T-cell (primary cell): ENCODE measurements around the gene KLF15. TPM values are rescaled to one million over a fixed set of nuclear protein-coding genes. Genes with fewer than 3 reads are reported as not detected.

ENCODE experiments used
- ATAC-seq, 4 experiments: fragments of 200-7000 bp in 3 of 4; fragments of 150-1000 bp in 1 of 4; cut with Tn5 transposase; replicated peaks in 1 of 4; 1 replicate in 3 of 4; 2 replicates in 1 of 4; pipeline ENCODE4 v1.10.0; 2021; ENCODE audit warnings: moderate library complexity in 3 of 4, mild to moderate bottlenecking in 2 of 4, moderate number of reproducible peaks in 1 of 4
- CTCF ChIA-PET, 2 donors: fragments of 300-600 bp; sonication (Branson Sonifier 250); formaldehyde crosslinking; loops; one replicate each; lab custom pipeline; 2022; ENCODE audit warnings: antibody characterized with exemption in 2 of 2; lab: Charles Lee
- POLR2A ChIA-PET, 2 donors: fragments of 300-600 bp; sonication (Branson Sonifier 250); formaldehyde crosslinking; loops; one replicate each; lab custom pipeline; 2022; ENCODE audit warnings: antibody characterized with exemption in 2 of 2; lab: Charles Lee
- DNase-seq, 35 experiments: peaks; one replicate each; pipeline versions ENCODE4 v3.0.0 to v3.0.0-alpha.2; 2013 to 2023
- H3K27ac ChIP-seq: one replicate; pipeline ENCODE4 v1.5.1; 2013; ENCODE audit warnings: low read length
- H3K27me3 ChIP-seq, 2 experiments: replicated peaks in 1 of 2; 1 replicate in 1 of 2; 2 replicates in 1 of 2; pipeline versions ENCODE4 v1.6.1 to v1.7.0; 2013; ENCODE audit warnings: low read length in 1 of 2, mixed read lengths in 1 of 2; ENCODE audit not compliant: control insufficient read depth in 2 of 2, insufficient read depth in 2 of 2; ENCODE audit errors: extremely low read depth in 1 of 2
- H3K36me3 ChIP-seq, 2 donors: 1 replicate in 1 of 2; 2 replicates in 1 of 2; pipeline versions ENCODE4 v1.6.1 to v1.7.0; 2013; ENCODE audit warnings: low read length in 1 of 2; ENCODE audit not compliant: control insufficient read depth in 2 of 2, insufficient read depth in 1 of 2; ENCODE audit errors: extremely low read depth in 1 of 2
- H3K4me1 ChIP-seq, 2 experiments: 1 replicate in 1 of 2; 2 replicates in 1 of 2; pipeline versions ENCODE4 v1.6.1 to v1.7.0; 2013; ENCODE audit warnings: low read length in 2 of 2, mixed read lengths in 1 of 2; ENCODE audit not compliant: insufficient read depth in 2 of 2, control insufficient read depth in 1 of 2; ENCODE audit errors: extremely low read depth in 1 of 2
- H3K4me3 ChIP-seq, 2 donors: 1 replicate in 1 of 2; 2 replicates in 1 of 2; pipeline versions ENCODE4 v1.5.1 to v1.7.0; 2013; ENCODE audit warnings: mild to moderate bottlenecking in 2 of 2, low read length in 1 of 2, moderate library complexity in 1 of 2; ENCODE audit not compliant: control insufficient read depth in 1 of 2; ENCODE audit errors: extremely low read depth in 1 of 2
- H3K9me3 ChIP-seq: 2 replicates; pipeline ENCODE4 v1.7.0; 2013
- H3K27ac Mint-ChIP-seq, 2 donors: one replicate each; pipeline ENCODE4 v1.8.0; 2020 to 2021; ENCODE audit warnings: mild to moderate bottlenecking in 2 of 2, mixed read lengths in 2 of 2
- H3K27me3 Mint-ChIP-seq, 2 donors: one replicate each; pipeline ENCODE4 v1.8.0; 2021 to 2022; ENCODE audit warnings: mixed read lengths in 2 of 2
- H3K36me3 Mint-ChIP-seq: one replicate; pipeline ENCODE4 v1.8.0; 2021; ENCODE audit warnings: mixed read lengths
- H3K4me1 Mint-ChIP-seq, 3 donors: one replicate each; pipeline ENCODE4 v1.8.0; 2020 to 2022; ENCODE audit warnings: mixed read lengths in 3 of 3, mild to moderate bottlenecking in 1 of 3
- H3K4me3 Mint-ChIP-seq, 3 donors: one replicate each; pipeline ENCODE4 v1.8.0; 2020 to 2022; ENCODE audit warnings: mild to moderate bottlenecking in 3 of 3, mixed read lengths in 3 of 3, moderate library complexity in 3 of 3
- H3K9me3 Mint-ChIP-seq, 3 donors: one replicate each; pipeline ENCODE4 v1.8.0; 2020 to 2022; ENCODE audit warnings: mixed read lengths in 3 of 3
- WGBS: methylation state at CpG from one replicate; pipeline ENCODE4 v1.1.5; 2013; ENCODE audit warnings: missing lambda C conversion rate; ENCODE audit not compliant: insufficient coverage; 5-methylcytosine and 5-hydroxymethylcytosine counted together
- total RNA-seq, 35 experiments: library from RNA in 6 of 35; stranded (reverse) in 6 of 35; fragments of 120-200 nt in 1 of 35; gene quantifications; one replicate each; pipeline versions ENCODE4 v1.2.1 to v1.2.4 and lab custom pipeline; 2013 to 2026

The KLF15 gene
- total RNA-seq, 5 donors from 2014 or later (not counting 1 experiment from before 2014, with no cell fraction given), result 0.26 to 0.75 (median 0.35) TPM

- no peaks in the 10 kb centered on the region for H3K4me1 ChIP-seq
- Mint-ChIP-seq H3K4me3 (no peak overlapping the region), H3K9me3 (no peaks in the 10 kb centered on the region), H3K27ac (no peak overlapping the region), H3K27me3 (peaks cover 11 to 17% of the 10 kb centered on the region in 2 donors), H3K36me3 (no peaks in the 10 kb centered on the region), H3K4me1 (no peaks in the 10 kb centered on the region)
- H3K36me3 ChIP-seq, result no peaks in the 10 kb centered on the region
- WGBS, result 82% methylated on average over 10 of the region's 19 CpGs
- H3K27ac ChIP-seq, result no peak overlapping the region
- POLR2A ChIA-PET, result no interaction called here
- H3K4me3 ChIP-seq, result no peak overlapping the region
- no peaks in the 10 kb centered on the region for H3K9me3 ChIP-seq
- DNase-seq (peak in 1 of 35 experiments; percentile 2), ATAC-seq (no peak)
- CTCF ChIA-PET, result no interaction called here
- H3K27me3 ChIP-seq, result peaks cover 0 to 20% of the 10 kb centered on the region in 2 experiments
Observed at GRCh38 chr3:126340943-126341754, 16.1 kb downstream of the KLF15 start.

- H3K27ac Mint-ChIP-seq, result no peak overlapping the region
- H3K36me3 Mint-ChIP-seq, result no peaks in the 10 kb centered on the region
- no peak overlapping the region for H3K4me3 Mint-ChIP-seq
- CTCF ChIA-PET, result no interaction called here
- no peaks in the 10 kb centered on the region for H3K4me1 Mint-ChIP-seq
- no peak overlapping the region for H3K27ac ChIP-seq
- no peaks in the 10 kb centered on the region for H3K9me3 Mint-ChIP-seq
- POLR2A ChIA-PET, result no interaction called here
- H3K36me3 ChIP-seq, result no peaks in the 10 kb centered on the region
- ATAC-seq, result no peak
- H3K9me3 ChIP-seq, result no peaks in the 10 kb centered on the region
- WGBS, result 55% methylated on average over 2 of the region's 3 CpGs
- DNase-seq, result no peak
- H3K27me3 ChIP-seq, result peaks cover 0 to 20% of the 10 kb centered on the region in 2 experiments
- peaks cover 11 to 17% of the 10 kb centered on the region in 2 donors for H3K27me3 Mint-ChIP-seq
- H3K4me3 ChIP-seq, result no peak overlapping the region
- H3K4me1 ChIP-seq, result no peaks in the 10 kb centered on the region
Observed at GRCh38 chr3:126340596-126340942, 16.6 kb downstream of the KLF15 start.

GRCh38 chr3:126340081-126340511 lies 17.1 kb downstream of the KLF15 start:
- no peaks in the 10 kb centered on the region for H3K9me3 ChIP-seq
- Mint-ChIP-seq H3K27me3 (peaks cover 11 to 17% of the 10 kb centered on the region in 2 donors), H3K36me3 (no peaks in the 10 kb centered on the region), H3K4me3 (no peak overlapping the region), H3K4me1 (no peaks in the 10 kb centered on the region), H3K9me3 (no peaks in the 10 kb centered on the region), H3K27ac (no peak overlapping the region)
- ChIA-PET POLR2A (no interaction called here), CTCF (no interaction called here)
- peak in 1 of 35 experiments; percentile 2 for DNase-seq
- no peak for ATAC-seq
- H3K36me3 ChIP-seq, result no peaks in the 10 kb centered on the region
- no peak overlapping the region for H3K27ac ChIP-seq
- WGBS, result 59% methylated on average over 2 of the region's 4 CpGs
- H3K4me3 ChIP-seq, result no peak overlapping the region
- peaks cover 0 to 20% of the 10 kb centered on the region in 2 experiments for H3K27me3 ChIP-seq
- H3K4me1 ChIP-seq, result no peaks in the 10 kb centered on the region

- peaks cover 0 to 20% of the 10 kb centered on the region in 2 experiments for H3K27me3 ChIP-seq
- H3K4me1 ChIP-seq, result no peaks in the 10 kb centered on the region
- no peaks in the 10 kb centered on the region for H3K36me3 Mint-ChIP-seq
- H3K36me3 ChIP-seq, result no peaks in the 10 kb centered on the region
- no peaks in the 10 kb centered on the region for H3K4me1 Mint-ChIP-seq
- no peak overlapping the region for H3K4me3 ChIP-seq
- peak in 1 of 35 experiments; percentile 0 for DNase-seq
- no peak overlapping the region for H3K27ac ChIP-seq
- H3K27ac Mint-ChIP-seq, result no peak overlapping the region
- ChIA-PET POLR2A (no interaction called here), CTCF (no interaction called here)
- peaks cover 11 to 17% of the 10 kb centered on the region in 2 donors for H3K27me3 Mint-ChIP-seq
- no peak for ATAC-seq
- no peaks in the 10 kb centered on the region for H3K9me3 Mint-ChIP-seq
- no peak overlapping the region for H3K4me3 Mint-ChIP-seq
- WGBS, result 85% methylated on average over 3 of the region's 4 CpGs
- no peaks in the 10 kb centered on the region for H3K9me3 ChIP-seq
Observed at GRCh38 chr3:126339466-126339865, 17.7 kb downstream of the KLF15 start.

- peaks cover 0 to 20% of the 10 kb centered on the region in 2 experiments for H3K27me3 ChIP-seq
- no peaks in the 10 kb centered on the region for H3K4me1 ChIP-seq
- H3K36me3 ChIP-seq, result no peaks in the 10 kb centered on the region
- H3K27ac ChIP-seq, result no peak overlapping the region
- 62% methylated on average over 15 of the region's 15 CpGs for WGBS
- H3K27ac Mint-ChIP-seq, result no peak overlapping the region
- ChIA-PET CTCF (no interaction called here), POLR2A (no interaction called here)
- H3K4me1 Mint-ChIP-seq, result no peaks in the 10 kb centered on the region
- H3K9me3 ChIP-seq, result no peaks in the 10 kb centered on the region
- no peak overlapping the region for H3K4me3 Mint-ChIP-seq
- no peak for ATAC-seq
- no peaks in the 10 kb centered on the region for H3K9me3 Mint-ChIP-seq
- H3K4me3 ChIP-seq, result no peak overlapping the region
- H3K27me3 Mint-ChIP-seq, result peaks cover 11 to 17% of the 10 kb centered on the region in 2 donors
- no peaks in the 10 kb centered on the region for H3K36me3 Mint-ChIP-seq
- peak in 1 of 35 experiments; percentile 1 for DNase-seq
Observed at GRCh38 chr3:126338790-126339288, 18.4 kb downstream of the KLF15 start.

GRCh38 chr3:126337980-126338651 lies 19.1 kb downstream of the KLF15 start:
- no peaks in the 10 kb centered on the region for H3K36me3 Mint-ChIP-seq
- POLR2A ChIA-PET, result no interaction called here

More at GRCh38 chr3:126337980-126338651, 19.1 kb downstream of the KLF15 start:
- Histone ChIP-seq H3K36me3 (no peaks in the 10 kb centered on the region), H3K27me3 (peaks cover 0 to 18% of the 10 kb centered on the region in 2 experiments), H3K27ac (no peak overlapping the region), H3K4me3 (no peak overlapping the region), H3K9me3 (no peaks in the 10 kb centered on the region), H3K4me1 (no peaks in the 10 kb centered on the region)
- Mint-ChIP-seq H3K27ac (no peak overlapping the region), H3K4me3 (no peak overlapping the region), H3K9me3 (no peaks in the 10 kb centered on the region), H3K4me1 (no peaks in the 10 kb centered on the region), H3K27me3 (peaks cover 11 to 17% of the 10 kb centered on the region in 2 donors)
- peak in 1 of 35 experiments; percentile 2 for DNase-seq
- CTCF ChIA-PET, result no interaction called here
- ATAC-seq, result no peak
- WGBS, result 81% methylated on average over 8 of the region's 11 CpGs
